CD4-positive, CD25-positive, alpha-beta regulatory T cell (primary cell): ENCODE measurements around the gene ST3GAL4. TPM values are rescaled to one million over a fixed set of nuclear protein-coding genes. Genes with fewer than 3 reads are reported as not detected.
A peak's percentile ranks its signal among the peaks of the same experiment; 100 is the strongest.

ENCODE experiments used
- ATAC-seq, 2 donors: fragments of 150-1000 bp; cut with Tn5 transposase; one replicate each; pipeline ENCODE4 v1.10.0; 2021; ENCODE audit warnings: low read depth in 2 of 2, moderate number of reproducible peaks in 2 of 2, moderate library complexity in 1 of 2
- DNase-seq, 3 donors: peaks; one replicate each; pipeline versions ENCODE4 v3.0.0 to v3.0.0-alpha.2; 2012 to 2022; ENCODE audit warnings: mixed read lengths in 1 of 3
- H3K27ac ChIP-seq: one replicate; pipeline ENCODE4 v1.7.0; 2013; ENCODE audit warnings: mild to moderate bottlenecking, low read length; ENCODE audit not compliant: insufficient read depth, poor library complexity, severe bottlenecking
- H3K27me3 ChIP-seq: one replicate; pipeline ENCODE4 v1.7.0; 2013; ENCODE audit warnings: low read length; ENCODE audit not compliant: control insufficient read depth, insufficient read depth
- H3K36me3 ChIP-seq: one replicate; pipeline ENCODE4 v1.7.0; 2013; ENCODE audit warnings: mild to moderate bottlenecking, low read length, moderate library complexity; ENCODE audit not compliant: control insufficient read depth, insufficient read depth
- H3K4me1 ChIP-seq: 2 replicates; pipeline ENCODE4 v1.7.0; 2013; ENCODE audit warnings: mild to moderate bottlenecking, low read length; ENCODE audit not compliant: insufficient read depth, control insufficient read depth, poor library complexity, severe bottlenecking
- H3K4me3 ChIP-seq: one replicate; pipeline ENCODE4 v1.7.0; 2013; ENCODE audit warnings: low read depth, mild to moderate bottlenecking, low read length, moderate library complexity
- H3K9me3 ChIP-seq, 2 experiments: 1 replicate in 1 of 2; 2 replicates in 1 of 2; pipeline ENCODE4 v1.7.0; 2013; ENCODE audit warnings: low read length in 2 of 2, mild to moderate bottlenecking in 1 of 2, moderate library complexity in 1 of 2; ENCODE audit not compliant: control insufficient read depth in 2 of 2
- H3K27ac Mint-ChIP-seq, 3 donors: one replicate each; pipeline ENCODE4 v1.8.0; 2020 to 2022; ENCODE audit warnings: mild to moderate bottlenecking in 3 of 3, mixed read lengths in 3 of 3, moderate library complexity in 2 of 3
- H3K27me3 Mint-ChIP-seq: one replicate; pipeline ENCODE4 v1.8.0; 2022; ENCODE audit warnings: mild to moderate bottlenecking, mixed read lengths
- H3K36me3 Mint-ChIP-seq: one replicate; pipeline ENCODE4 v1.8.0; 2020; ENCODE audit warnings: mixed read lengths
- H3K4me1 Mint-ChIP-seq, 4 donors: one replicate each; pipeline ENCODE4 v1.8.0; 2020 to 2022; ENCODE audit warnings: mixed read lengths in 4 of 4, mild to moderate bottlenecking in 1 of 4
- H3K4me3 Mint-ChIP-seq, 4 donors: one replicate each; pipeline ENCODE4 v1.8.0; 2020 to 2022; ENCODE audit warnings: mild to moderate bottlenecking in 4 of 4, mixed read lengths in 4 of 4, moderate library complexity in 3 of 4
- H3K9me3 Mint-ChIP-seq, 7 donors: one replicate each; pipeline ENCODE4 v1.8.0; 2020 to 2022; ENCODE audit warnings: mixed read lengths in 7 of 7, mild to moderate bottlenecking in 3 of 7, moderate library complexity in 2 of 7
- polyA plus RNA-seq, 4 donors: library from polyadenylated mRNA; unstranded; fragments of 300-500 nt; fragmentation: Illumina TruSeq; gene quantifications; one replicate each; pipeline ENCODE4 v1.2.3, GENCODE V29; 2021
- total RNA-seq: library from RNA; stranded (reverse); gene quantifications from one replicate; pipeline ENCODE4 v1.2.3, GENCODE V29; 2022

Gene ST3GAL4
- total and polyA plus RNA-seq, 5 donors from 2014 or later: 1.4 to 4.7 (median 2.4) TPM

GRCh38 chr11:126410649-126411048 lies 55.2 kb downstream of the ST3GAL4 start:
- Mint-ChIP-seq H3K4me1 (peaks cover 0 to under 1% (median 0%) of the 10 kb centered on the region in 4 donors), H3K27me3 (no peaks in the 10 kb centered on the region), H3K4me3 (no peak overlapping the region), H3K36me3 (peaks cover 16% of the 10 kb centered on the region), H3K9me3 (no peaks in the 10 kb centered on the region), H3K27ac (no peak overlapping the region)
- ATAC-seq (no peak), DNase-seq (no peak)
- Histone ChIP-seq H3K27ac (no peak overlapping the region), H3K4me1 (no peaks in the 10 kb centered on the region), H3K27me3 (no peaks in the 10 kb centered on the region), H3K9me3 (no peaks in the 10 kb centered on the region), H3K4me3 (no peak overlapping the region), H3K36me3 (no peaks in the 10 kb centered on the region)

- H3K36me3 Mint-ChIP-seq: peaks cover 16% of the 10 kb centered on the region
- peaks cover 4% of the 10 kb centered on the region for H3K4me1 ChIP-seq
- no peak for ATAC-seq
- no peak for DNase-seq
- no peaks in the 10 kb centered on the region for H3K9me3 Mint-ChIP-seq
- peaks cover 0 to 8% (median 2%) of the 10 kb centered on the region in 4 donors for H3K4me1 Mint-ChIP-seq
- H3K27ac ChIP-seq: no peak overlapping the region
- H3K36me3 ChIP-seq: no peaks in the 10 kb centered on the region
- H3K27ac Mint-ChIP-seq: no peak overlapping the region
- no peak overlapping the region for H3K4me3 Mint-ChIP-seq
- no peaks in the 10 kb centered on the region for H3K27me3 Mint-ChIP-seq
- no peaks in the 10 kb centered on the region for H3K27me3 ChIP-seq
- no peak overlapping the region for H3K4me3 ChIP-seq
- no peaks in the 10 kb centered on the region for H3K9me3 ChIP-seq
Observed at GRCh38 chr11:126411971-126412381, 56.5 kb downstream of the ST3GAL4 start.

GRCh38 chr11:126413426-126413825 lies 57.9 kb downstream of the ST3GAL4 start:
- Histone ChIP-seq H3K4me3 (no peak overlapping the region), H3K36me3 (no peaks in the 10 kb centered on the region), H3K4me1 (peaks cover 4% of the 10 kb centered on the region), H3K27ac (no peak overlapping the region), H3K9me3 (no peaks in the 10 kb centered on the region), H3K27me3 (no peaks in the 10 kb centered on the region)
- H3K27ac Mint-ChIP-seq: no peak overlapping the region
- no peak overlapping the region for H3K4me3 Mint-ChIP-seq
- ATAC-seq: no peak
- peaks cover 16% of the 10 kb centered on the region for H3K36me3 Mint-ChIP-seq
- DNase-seq: no peak
- no peaks in the 10 kb centered on the region for H3K27me3 Mint-ChIP-seq
- H3K4me1 Mint-ChIP-seq: peaks cover 0 to 8% (median 2%) of the 10 kb centered on the region in 4 donors
- no peaks in the 10 kb centered on the region for H3K9me3 Mint-ChIP-seq

- Histone ChIP-seq H3K9me3 (no peaks in the 10 kb centered on the region), H3K4me3 (no peak overlapping the region), H3K27me3 (no peaks in the 10 kb centered on the region), H3K27ac (no peak overlapping the region), H3K36me3 (no peaks in the 10 kb centered on the region), H3K4me1 (peaks cover 4% of the 10 kb centered on the region)
- H3K36me3 Mint-ChIP-seq: peaks cover 15% of the 10 kb centered on the region
- no peak overlapping the region for H3K27ac Mint-ChIP-seq
- peaks cover 0 to 8% (median 2%) of the 10 kb centered on the region in 4 donors for H3K4me1 Mint-ChIP-seq
- no peak overlapping the region for H3K4me3 Mint-ChIP-seq
- H3K27me3 Mint-ChIP-seq: no peaks in the 10 kb centered on the region
- ATAC-seq: no peak
- H3K9me3 Mint-ChIP-seq: no peaks in the 10 kb centered on the region
- DNase-seq: no peak
Observed at GRCh38 chr11:126413843-126414405, 58.4 kb downstream of the ST3GAL4 start.

GRCh38 chr11:126414615-126415014 lies 59.1 kb downstream of the ST3GAL4 start:
- Mint-ChIP-seq H3K27ac (no peak overlapping the region), H3K36me3 (peaks cover 8% of the 10 kb centered on the region), H3K4me1 (peaks cover 0 to 8% (median 2%) of the 10 kb centered on the region in 4 donors), H3K9me3 (no peaks in the 10 kb centered on the region), H3K27me3 (no peaks in the 10 kb centered on the region), H3K4me3 (no peak overlapping the region)
- H3K27me3 ChIP-seq: no peaks in the 10 kb centered on the region
- no peak overlapping the region for H3K4me3 ChIP-seq
- no peaks in the 10 kb centered on the region for H3K36me3 ChIP-seq
- ATAC-seq: no peak
- no peak for DNase-seq
- no peaks in the 10 kb centered on the region for H3K9me3 ChIP-seq
- H3K27ac ChIP-seq: no peak overlapping the region
- peaks cover 4% of the 10 kb centered on the region for H3K4me1 ChIP-seq

GRCh38 chr11:126415128-126415527 lies 59.6 kb downstream of the ST3GAL4 start:
- no peaks in the 10 kb centered on the region for H3K27me3 Mint-ChIP-seq
- Histone ChIP-seq H3K27me3 (no peaks in the 10 kb centered on the region), H3K4me3 (no peak overlapping the region), H3K36me3 (no peaks in the 10 kb centered on the region), H3K27ac (no peak overlapping the region), H3K4me1 (peaks cover 4% of the 10 kb centered on the region), H3K9me3 (no peaks in the 10 kb centered on the region)
- no peak overlapping the region for H3K4me3 Mint-ChIP-seq
- H3K9me3 Mint-ChIP-seq: no peaks in the 10 kb centered on the region
- no peak for DNase-seq
- peaks cover 8% of the 10 kb centered on the region for H3K36me3 Mint-ChIP-seq
- no peak overlapping the region for H3K27ac Mint-ChIP-seq
- H3K4me1 Mint-ChIP-seq: peaks cover 0 to 9% (median 4%) of the 10 kb centered on the region in 4 donors
- no peak for ATAC-seq

GRCh38 chr11:126415669-126416420 lies 60.4 kb downstream of the ST3GAL4 start:
- peak overlapping the region in 1 of 3 donors; percentile 71 for H3K27ac Mint-ChIP-seq
- no peaks in the 10 kb centered on the region for H3K9me3 ChIP-seq
- no peaks in the 10 kb centered on the region for H3K9me3 Mint-ChIP-seq
- ATAC-seq: no peak
- H3K27ac ChIP-seq: no peak overlapping the region
- no peaks in the 10 kb centered on the region for H3K36me3 ChIP-seq
- H3K4me3 ChIP-seq: peak overlapping the region; percentile 37
- peaks cover 4% of the 10 kb centered on the region for H3K4me1 ChIP-seq
- H3K4me1 Mint-ChIP-seq: peaks cover 0 to 10% (median 4%) of the 10 kb centered on the region in 4 donors
- H3K27me3 Mint-ChIP-seq: no peaks in the 10 kb centered on the region
- peaks cover 8% of the 10 kb centered on the region for H3K36me3 Mint-ChIP-seq
- no peaks in the 10 kb centered on the region for H3K27me3 ChIP-seq
- no peak for DNase-seq
- peak overlapping the region in 2 of 4 donors; percentile 55 to 71 for H3K4me3 Mint-ChIP-seq
